ENCODE data around the gene BANF1. TPM values are rescaled to one million over a fixed set of nuclear protein-coding genes. Genes with fewer than 3 reads are reported as not detected.
"Not testable (repeated sequence)": the region's sequence is repeated elsewhere in the genome, so short reads cannot be mapped to it uniquely, and the experiment has no call there.

The BANF1 gene
- total RNA-seq, 2 donors from 2014 or later = 115 to 119 TPM

DNA sequence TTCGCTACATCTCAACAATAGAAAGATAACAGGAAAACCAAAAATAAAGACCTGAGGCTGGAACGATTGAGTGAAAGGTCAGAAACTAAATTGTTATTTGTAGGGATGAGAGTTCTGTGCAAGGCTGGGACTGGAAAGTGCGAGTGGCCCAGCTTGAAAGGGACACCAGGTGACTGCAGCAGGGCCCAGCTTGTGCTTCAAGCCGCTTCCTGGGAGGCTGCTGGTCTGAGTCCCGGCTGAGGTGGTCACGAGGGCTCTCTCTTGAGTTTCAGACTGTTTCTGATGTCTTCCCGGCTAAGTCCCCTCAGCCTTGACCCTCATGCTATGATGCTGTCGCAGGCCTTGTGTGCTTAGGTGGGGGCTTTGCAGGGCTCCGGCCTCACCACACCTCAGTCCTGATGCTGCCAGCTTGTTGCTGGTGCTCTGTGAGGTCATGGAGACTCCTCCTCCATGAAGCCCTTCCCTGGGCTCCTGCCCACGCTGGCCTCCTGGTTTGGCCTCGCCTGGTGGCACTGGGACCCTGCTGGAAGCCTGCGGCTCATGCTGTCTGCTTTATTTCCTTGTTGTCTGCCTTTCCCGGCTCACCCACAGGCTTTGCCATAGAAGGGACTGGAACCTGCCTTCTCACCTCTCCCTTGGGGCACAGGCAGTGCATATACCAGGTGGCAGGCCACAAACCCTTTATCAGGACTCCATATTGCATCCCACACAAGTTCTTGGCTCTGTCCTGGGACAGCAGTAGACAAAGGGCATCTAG lies 4.0 kb downstream of the BANF1 start:
- no peak for DNase-seq (ENCODE audit: low spot score)
- intact Hi-C loops (cut with DNase I) = no loop called here

- intact Hi-C loops (cut with DNase I) = no loop called here
- no peak for DNase-seq (ENCODE audit: low spot score)
Measured at GRCh38 chr11:66006891-66007176, 4.5 kb downstream of the BANF1 start.

GRCh38 chr11:66007201-66007634 lies 4.9 kb downstream of the BANF1 start:
- DNase-seq (ENCODE audit: low spot score) = no peak
- intact Hi-C loops (cut with DNase I) = no loop called here

DNA sequence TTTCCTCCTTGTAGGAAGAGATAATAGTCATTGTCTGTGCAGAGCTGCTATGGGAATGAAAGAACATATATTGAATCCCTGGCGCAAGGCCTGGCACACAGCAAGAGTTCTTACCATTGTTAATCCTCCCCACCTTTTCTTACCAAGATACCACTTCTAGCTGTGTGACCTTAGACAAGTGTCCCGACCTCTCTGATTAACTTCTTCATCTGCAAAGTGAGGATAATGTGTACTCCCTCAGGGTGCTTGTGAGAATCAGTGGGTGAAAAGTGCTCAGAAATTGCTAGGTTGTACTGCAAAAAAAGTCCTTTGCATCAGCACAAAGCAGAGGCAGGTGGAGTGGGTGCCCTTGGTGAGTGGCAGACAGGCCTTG lies 5.8 kb downstream of the BANF1 start:
- intact Hi-C loops (cut with DNase I) = no loop called here

DNA sequence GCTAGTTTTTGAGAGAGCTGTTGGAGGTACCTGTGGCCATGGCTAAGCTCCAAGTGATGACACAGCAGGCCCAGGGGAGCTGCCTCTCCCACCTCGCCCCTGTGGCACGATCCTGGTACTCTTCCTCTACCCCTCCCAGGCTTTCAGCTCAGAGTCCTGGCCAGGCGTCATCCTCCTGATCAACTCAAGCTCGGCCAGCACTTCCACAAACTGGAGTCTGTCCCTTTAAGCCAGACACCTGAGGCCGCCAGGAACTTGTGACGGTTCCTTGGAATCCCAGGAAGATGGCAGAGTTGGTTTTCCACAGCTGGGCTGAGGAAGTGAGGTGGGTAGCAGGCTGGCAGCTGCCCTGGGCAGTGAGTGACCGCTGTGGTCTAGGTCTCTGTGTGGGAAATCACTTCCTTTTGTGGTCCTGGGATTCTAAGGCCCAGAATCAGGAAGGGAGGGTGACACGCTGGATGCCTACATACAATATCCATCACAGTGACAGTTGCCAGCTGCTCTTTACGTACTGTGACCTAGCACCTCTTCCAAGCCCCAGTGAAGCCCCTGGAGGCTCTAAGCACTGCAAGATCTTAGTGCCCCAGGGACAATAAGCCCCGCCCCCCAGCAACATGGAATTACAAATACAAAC lies 6.3 kb downstream of the BANF1 start:
- DNase-seq (ENCODE audit: low spot score) = no peak
- intact Hi-C loops (cut with DNase I) = no loop called here

More for the DNA sequence above, 5.8 kb downstream of the BANF1 start:
- DNase-seq (ENCODE audit: low spot score) = no peak

DNA sequence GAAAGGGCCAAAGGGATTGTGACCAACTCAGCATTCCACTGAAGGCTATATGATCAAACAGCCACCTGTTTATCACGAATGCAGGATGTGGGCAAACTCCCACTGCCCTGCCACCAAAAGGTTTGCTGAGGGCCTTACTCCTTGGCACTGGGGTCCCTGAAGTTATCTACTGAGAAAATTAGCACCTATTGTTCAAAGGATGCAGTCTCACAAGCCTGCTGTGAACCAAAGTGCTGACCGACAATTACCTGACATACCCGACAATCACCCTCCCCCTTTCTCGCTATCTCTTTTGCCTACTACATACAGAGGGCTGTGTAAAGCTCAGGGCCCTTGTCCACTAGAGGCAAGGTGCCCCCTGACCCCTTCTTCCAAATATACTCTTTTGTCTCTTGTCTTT lies 7.7 kb downstream of the BANF1 start:
- DNase-seq (ENCODE audit: low spot score); intact Hi-C loops (cut with DNase I): not testable (repeated sequence)

- intact Hi-C loops (cut with DNase I) = no loop called here
- DNase-seq (ENCODE audit: low spot score) = no peak
Measured at GRCh38 chr11:66011239-66011784, 9.0 kb downstream of the BANF1 start.

DNA sequence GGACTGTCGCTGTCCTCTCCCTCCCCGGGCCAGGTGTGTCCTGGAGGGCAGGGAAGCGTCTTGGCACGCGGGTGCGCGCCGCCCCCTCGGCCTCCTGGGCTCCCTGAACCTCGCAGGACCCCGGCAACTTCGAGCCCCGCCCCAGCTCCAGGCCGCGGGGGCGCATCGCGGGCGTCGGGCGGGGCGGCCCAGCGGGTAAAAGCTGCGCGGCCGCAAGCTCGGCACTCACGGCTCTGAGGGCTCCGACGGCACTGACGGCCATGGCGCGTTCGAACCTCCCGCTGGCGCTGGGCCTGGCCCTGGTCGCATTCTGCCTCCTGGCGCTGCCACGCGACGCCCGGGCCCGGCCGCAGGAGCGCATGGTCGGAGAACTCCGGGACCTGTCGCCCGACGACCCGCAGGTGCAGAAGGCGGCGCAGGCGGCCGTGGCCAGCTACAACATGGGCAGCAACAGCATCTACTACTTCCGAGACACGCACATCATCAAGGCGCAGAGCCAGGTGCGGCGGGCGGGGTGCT lies 9.5 kb downstream of the BANF1 start, which contains the start of gene CST6:
Gene CST6 (plus strand): TSS at position 224 of the 519 bp plus-strand sequence. CDS start 37 bp downstream, at position 261.
- DNase-seq (ENCODE audit: low spot score) = no peak
- intact Hi-C loops (cut with DNase I) = no loop called here

DNA sequence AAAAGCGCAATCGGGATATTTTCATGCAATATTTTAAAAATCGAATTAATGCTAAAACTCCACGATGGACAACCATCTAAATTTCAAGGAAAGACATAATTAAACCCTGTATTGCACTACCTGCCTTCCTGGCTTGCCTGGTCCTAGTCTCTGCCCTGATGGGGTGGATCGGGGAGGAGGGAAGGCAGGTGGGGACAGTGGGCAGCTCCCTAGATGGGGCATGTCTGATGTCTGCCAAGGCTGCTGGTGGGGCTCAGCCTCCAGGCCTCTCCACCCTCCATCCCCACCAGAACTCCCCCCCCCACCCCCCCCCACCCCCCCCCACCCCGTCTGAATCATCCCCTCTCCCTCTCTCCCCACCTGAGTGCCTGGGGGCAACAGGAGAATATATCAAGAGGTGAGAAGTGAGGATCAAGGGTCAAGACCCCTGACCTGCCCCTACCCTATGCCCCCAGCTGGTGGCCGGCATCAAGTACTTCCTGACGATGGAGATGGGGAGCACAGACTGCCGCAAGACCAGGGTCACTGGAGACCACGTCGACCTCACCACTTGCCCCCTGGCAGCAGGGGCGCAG lies 10.2 kb downstream of the BANF1 start:
- DNase-seq (ENCODE audit: low spot score) = no peak
- intact Hi-C loops (cut with DNase I) = no loop called here

GRCh38 chr11:66012946-66013761 lies 10.9 kb downstream of the BANF1 start:
- no peak for DNase-seq (ENCODE audit: low spot score)
- intact Hi-C loops (cut with DNase I) = no loop called here

- intact Hi-C loops (cut with DNase I) = no loop called here
- no peak for DNase-seq (ENCODE audit: low spot score)
Measured at GRCh38 chr11:66013762-66014100, 11.4 kb downstream of the BANF1 start.

DNA sequence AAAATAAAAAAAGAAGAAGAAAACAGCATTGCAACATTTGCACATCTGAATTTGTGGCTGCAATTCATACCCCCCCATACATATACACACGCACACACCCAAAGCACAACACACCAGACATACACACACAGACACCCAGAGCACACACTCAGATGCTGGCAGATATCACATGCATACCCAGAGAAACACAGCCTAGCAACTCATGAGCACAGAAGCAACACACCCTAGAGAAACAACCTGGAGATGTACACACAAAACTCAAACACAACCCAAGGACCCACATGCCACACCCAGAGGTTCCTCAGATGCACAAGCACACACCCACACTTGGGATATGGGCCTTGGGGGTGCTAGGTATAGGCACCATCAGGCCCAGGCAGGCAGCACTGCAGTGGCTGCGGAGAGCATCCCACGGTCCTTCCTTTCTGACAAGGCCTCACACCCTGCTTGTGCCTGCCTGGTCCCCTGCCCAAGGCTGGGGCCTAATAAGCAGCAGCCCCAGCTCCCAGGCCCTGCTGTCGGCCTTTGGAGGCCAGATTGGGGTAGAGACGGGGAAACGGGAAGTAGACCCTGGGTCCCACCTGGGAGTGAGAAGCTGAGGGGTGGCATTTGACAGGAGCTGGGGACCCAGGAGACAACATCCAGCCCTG lies 12.6 kb downstream of the BANF1 start:
- DNase-seq (ENCODE audit: low spot score) = no peak

GRCh38 chr11:66015454-66015881 lies 13.2 kb downstream of the BANF1 start:
- DNase-seq (ENCODE audit: low spot score) = peak; percentile 74
- intact Hi-C loops (cut with DNase I) = no loop called here

More for the DNA sequence above, 12.6 kb downstream of the BANF1 start:
- intact Hi-C loops (cut with DNase I) = no loop called here

- peak; percentile 45 for DNase-seq (ENCODE audit: low spot score)
- intact Hi-C loops (cut with DNase I) = no loop called here
Measured at GRCh38 chr11:66015936-66016792, 13.9 kb downstream of the BANF1 start.

DNA sequence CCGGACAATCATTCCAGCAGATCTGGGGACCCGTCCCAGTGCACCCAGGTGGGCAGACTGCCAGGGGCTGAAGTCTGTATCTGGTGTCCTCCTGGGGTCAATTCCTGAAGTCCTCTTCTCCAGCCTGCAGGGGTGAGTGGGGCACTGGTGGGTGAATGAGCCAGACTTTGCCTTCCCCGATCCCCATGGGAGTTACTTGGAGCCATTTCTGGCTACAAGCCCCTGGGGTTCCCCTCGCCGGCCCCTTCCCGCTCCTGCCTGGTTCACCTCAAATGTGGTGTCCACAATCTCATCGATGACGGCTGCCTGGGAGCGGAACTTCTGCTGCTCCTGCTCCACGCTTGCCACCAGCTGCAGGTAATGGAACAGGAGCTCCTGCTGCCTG lies 14.5 kb downstream of the BANF1 start:
- DNase-seq (ENCODE audit: low spot score) = peak; percentile 70
- intact Hi-C loops (cut with DNase I) = no loop called here

DNA sequence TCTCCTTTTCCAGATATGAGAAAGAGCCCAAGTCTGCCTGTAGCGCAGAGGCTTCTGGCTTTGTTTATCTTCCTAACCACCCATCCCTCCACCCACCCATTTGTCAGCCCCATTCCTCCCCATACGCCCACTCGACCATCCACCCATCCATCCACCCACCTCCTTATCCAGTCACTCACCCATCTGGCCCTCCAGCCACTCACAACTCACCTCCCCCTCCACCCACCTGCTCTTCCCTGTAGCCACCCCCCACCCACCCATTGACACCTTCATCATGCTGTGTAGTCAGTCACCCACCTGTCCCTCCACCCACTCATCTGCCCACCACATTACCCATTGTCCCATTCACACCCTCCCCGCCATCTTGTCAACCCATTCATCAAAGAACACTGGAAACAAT lies 15.0 kb downstream of the BANF1 start:
- DNase-seq (ENCODE audit: low spot score) = no peak
- intact Hi-C loops (cut with DNase I) = no loop called here

GRCh38 chr11:66020212-66020611 lies 17.9 kb downstream of the BANF1 start:
- intact Hi-C loops (cut with DNase I) = no loop called here
- DNase-seq (ENCODE audit: low spot score) = no peak

Data from posterior vena cava (tissue), 2 donors.